Urothelium cell line (cell line): ENCODE results near the gene SKAP1.
"Not testable (repeated sequence)": the region's sequence is repeated elsewhere in the genome, so short reads cannot be mapped to it uniquely, and the experiment has no call there.

Source experiments
- DNase-seq: peaks from one replicate; pipeline ENCODE4 v3.0.0; 2011; ENCODE audit warnings: low spot score, mixed read lengths
- FAIRE-seq: peaks from 2 replicates; lab custom pipeline; 2011; peaks lifted over from hg19 to GRCh38; lab: Jason Lieb, UNC

SKAP1 gene

GRCh38 chr17:48225725-48226567 is 204.1 kb downstream of the SKAP1 start:
- FAIRE-seq = no peak
- no peak for DNase-seq

DNA sequence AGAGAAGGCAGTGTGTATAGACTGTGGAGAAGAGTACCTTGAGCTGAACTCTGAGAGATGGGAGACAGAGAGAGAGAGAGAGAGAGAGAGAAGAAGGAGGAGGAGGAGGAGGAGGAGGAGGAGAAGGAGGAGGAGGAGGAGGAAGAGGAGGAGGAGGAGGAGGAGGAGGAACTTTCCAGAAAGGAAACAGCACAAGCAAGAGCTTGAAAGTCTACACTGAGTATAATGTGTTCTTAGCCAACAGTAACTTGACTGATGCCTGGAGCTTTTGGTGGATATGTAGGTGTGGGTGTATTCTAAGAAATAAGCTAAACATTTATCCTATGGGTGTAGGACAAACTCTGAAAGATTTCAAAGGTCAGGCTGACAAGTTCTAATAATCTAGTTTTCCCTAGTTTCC is 206.1 kb downstream of the SKAP1 start:
- FAIRE-seq (no peak), DNase-seq (no peak)

- FAIRE-seq (no peak), DNase-seq (no peak)
Measured at GRCh38 chr17:48219617-48220016, 210.4 kb downstream of the SKAP1 start.

DNA sequence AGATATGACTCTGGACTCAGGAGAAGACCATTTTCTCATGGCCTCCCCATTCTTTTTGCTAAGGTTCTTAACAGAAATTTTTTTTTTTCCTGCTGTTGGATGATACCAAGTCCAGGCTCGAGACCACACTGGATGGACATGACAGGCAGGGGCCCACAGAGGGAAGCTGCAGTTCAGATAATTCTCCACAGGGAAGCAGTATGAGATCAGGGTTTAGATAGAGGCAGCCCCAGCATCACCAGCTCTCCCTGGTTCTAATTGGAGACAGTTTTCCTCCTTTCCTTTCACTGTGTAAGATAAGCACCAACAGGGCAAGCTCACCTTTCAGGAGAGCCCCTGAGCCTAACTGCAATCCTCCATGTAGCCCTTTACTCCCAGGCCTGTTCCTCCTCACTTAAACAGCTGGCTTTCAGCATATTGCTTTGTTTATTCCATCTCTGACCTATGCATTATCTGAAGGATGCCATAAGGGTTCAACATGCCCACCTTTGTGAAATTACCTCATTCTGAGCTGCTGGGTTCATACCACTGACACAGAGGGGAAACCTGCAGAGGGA is 214.4 kb downstream of the SKAP1 start:
- peak; percentile 63 for DNase-seq
- no peak for FAIRE-seq

- FAIRE-seq (no peak), DNase-seq (no peak)
Measured at GRCh38 chr17:48213797-48214196, 216.2 kb downstream of the SKAP1 start.

- DNase-seq = no peak
Measured at GRCh38 chr17:48211787-48212186, 218.2 kb downstream of the SKAP1 start.

GRCh38 chr17:48211011-48211410 is 219.0 kb downstream of the SKAP1 start:
- FAIRE-seq = no peak

More at GRCh38 chr17:48211787-48212186, 218.2 kb downstream of the SKAP1 start:
- no peak for FAIRE-seq

GRCh38 chr17:48209973-48210372 is 220.0 kb downstream of the SKAP1 start:
- DNase-seq (no peak), FAIRE-seq (no peak)

More at GRCh38 chr17:48211011-48211410, 219.0 kb downstream of the SKAP1 start:
- no peak for DNase-seq

DNA sequence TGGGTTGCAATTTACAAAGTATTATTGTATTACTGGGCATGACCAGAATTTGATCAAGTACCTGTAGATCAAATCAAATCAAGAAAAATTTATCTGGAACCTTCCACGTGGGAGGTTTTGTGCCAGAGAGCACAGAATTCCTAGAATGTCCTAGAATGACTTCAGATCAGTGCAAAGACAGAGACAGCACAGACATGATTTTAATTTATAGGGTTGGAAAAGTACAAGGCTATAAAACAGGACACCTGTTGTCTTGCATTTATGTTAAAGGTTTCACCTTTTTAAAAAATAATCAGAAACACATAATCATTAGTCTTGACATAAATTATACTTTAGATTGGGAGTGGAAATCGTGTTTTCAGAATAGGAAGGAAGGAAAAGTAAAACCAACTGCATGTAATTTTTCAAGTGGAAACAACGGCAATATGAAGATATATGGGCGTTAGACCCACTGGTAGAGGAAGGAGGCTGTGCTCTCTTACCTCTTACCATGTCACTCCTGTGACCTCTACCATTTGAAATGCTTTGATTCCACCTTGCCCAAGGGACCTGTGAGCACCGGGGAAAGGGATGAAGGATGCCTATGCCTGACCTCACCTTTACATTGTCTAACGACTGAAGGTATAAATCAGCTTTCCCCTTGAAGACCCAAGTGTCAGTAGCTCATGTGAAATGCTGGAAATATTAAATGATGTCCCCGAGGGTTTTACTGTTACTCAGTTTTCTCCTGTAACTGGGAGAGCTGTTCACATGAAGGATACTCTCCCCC is 222.1 kb downstream of the SKAP1 start:
- DNase-seq (no peak), FAIRE-seq (no peak)

DNA sequence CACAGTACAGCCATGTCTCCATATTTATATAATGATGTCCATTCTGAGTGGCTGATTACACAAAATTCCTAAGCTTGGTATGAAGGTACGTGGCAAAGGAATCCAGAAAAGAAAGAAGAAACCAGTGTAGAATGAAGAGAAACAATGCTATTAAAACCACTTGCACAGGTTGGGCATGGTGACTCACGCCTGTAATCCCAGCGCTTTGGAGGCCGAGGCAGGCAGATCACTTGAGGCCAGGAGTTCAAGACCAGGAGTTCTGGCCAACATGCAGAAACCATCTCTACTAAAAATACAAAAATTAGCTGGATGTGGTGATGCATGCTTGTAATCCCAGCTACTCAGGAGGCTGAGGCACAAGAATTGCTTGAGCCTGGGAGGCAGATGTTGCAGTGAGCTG is 223.0 kb downstream of the SKAP1 start:
- not testable (repeated sequence) for FAIRE-seq
- peak; percentile 40 for DNase-seq

GRCh38 chr17:48202959-48203358 is 227.1 kb downstream of the SKAP1 start:
- DNase-seq = no peak
- FAIRE-seq = peak; percentile 40

GRCh38 chr17:48198950-48199541 is 231.0 kb downstream of the SKAP1 start:
- FAIRE-seq (no peak), DNase-seq (no peak)

DNA sequence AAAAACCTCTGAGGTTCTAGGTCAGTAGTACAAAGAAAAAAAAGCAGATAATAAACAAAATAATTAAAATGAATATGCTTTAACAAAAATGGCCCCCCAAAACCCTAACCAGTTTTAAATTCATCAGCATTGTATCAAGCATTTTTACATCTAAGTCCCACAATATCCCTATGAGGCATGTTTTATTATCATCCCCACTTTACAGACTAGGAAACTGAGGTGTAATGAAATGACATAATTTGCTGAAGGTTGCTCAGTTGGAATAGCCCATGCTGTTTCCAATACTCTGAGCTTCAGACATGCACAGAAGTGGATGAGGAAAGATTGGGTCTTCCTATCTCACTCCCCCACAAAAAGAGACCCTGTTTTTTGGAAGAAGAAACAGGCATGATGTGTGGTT is 234.1 kb downstream of the SKAP1 start:
- no peak for DNase-seq
- no peak for FAIRE-seq

DNA sequence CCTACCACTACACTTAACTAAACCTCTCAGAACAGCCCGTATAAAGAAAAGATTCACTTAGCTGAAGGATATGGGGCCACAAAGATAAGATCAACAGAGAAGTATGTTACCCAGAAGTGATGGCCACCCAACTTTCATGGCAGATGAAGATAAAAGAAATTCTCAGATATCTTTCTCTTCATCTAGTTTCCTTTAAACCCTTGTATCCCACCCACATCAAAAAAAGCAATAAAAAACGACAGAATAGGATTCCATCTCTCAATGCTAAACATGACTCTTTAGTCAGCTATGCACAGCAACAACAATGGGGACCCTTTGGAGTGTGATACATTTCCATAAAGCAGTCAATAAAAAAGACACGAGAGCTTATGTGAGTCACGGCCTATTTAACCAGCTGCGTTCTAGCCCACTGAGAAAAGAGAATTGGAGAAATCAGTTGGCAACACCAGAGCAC is 235.9 kb downstream of the SKAP1 start:
- FAIRE-seq (peak; percentile 27), DNase-seq (peak; percentile 75)

- no peak for DNase-seq
- no peak for FAIRE-seq
Measured at GRCh38 chr17:48192321-48192731, 237.7 kb downstream of the SKAP1 start.

GRCh38 chr17:48191362-48191761 is 238.7 kb downstream of the SKAP1 start:
- FAIRE-seq = no peak
- DNase-seq = no peak

- no peak for DNase-seq
- FAIRE-seq = no peak
Measured at GRCh38 chr17:48190871-48191270, 239.1 kb downstream of the SKAP1 start.

GRCh38 chr17:48187872-48188608 is 242.0 kb downstream of the SKAP1 start:
- no peak for FAIRE-seq

GRCh38 chr17:48186317-48186716 is 243.7 kb downstream of the SKAP1 start:
- FAIRE-seq, DNase-seq: not testable (repeated sequence)

More at GRCh38 chr17:48187872-48188608, 242.0 kb downstream of the SKAP1 start:
- no peak for DNase-seq

GRCh38 chr17:48184721-48185120 is 245.3 kb downstream of the SKAP1 start:
- DNase-seq = no peak
- no peak for FAIRE-seq
